ENCODE measurements around the gene PRDM5. TPM values are rescaled to one million over a fixed set of nuclear protein-coding genes. Genes with fewer than 3 reads are reported as not detected.

Gene PRDM5
- total RNA-seq, 2 experiments from 2014 or later: 0.14 to 0.22 TPM

- Mint-ChIP-seq H3K27ac (no peak overlapping the region), H3K36me3 (ENCODE audit: low read depth) (no peaks in the 10 kb centered on the region), H3K4me1 (ENCODE audit: low read depth) (no peaks in the 10 kb centered on the region), H3K4me3 (no peak overlapping the region), H3K27me3 (no peaks in the 10 kb centered on the region), H3K9me3 (no peaks in the 10 kb centered on the region)
- H3K4me1 ChIP-seq (ENCODE audit: insufficient read depth, low read length): no peaks in the 10 kb centered on the region
- H3K27ac ChIP-seq (ENCODE audit: low read depth in 1 of 2, low read length in 2 of 2): no peak overlapping the region
- H3K9me3 ChIP-seq (ENCODE audit: control insufficient read depth in 1 of 2, insufficient read depth in 1 of 2, low read length in 2 of 2): no peaks in the 10 kb centered on the region
- TF ChIP-seq CTCF (IDR thresholded peaks at IDR 0.05): no peak
- DNase-seq (no peak), ATAC-seq (ENCODE audit: poor library complexity) (no peak)
- ChIA-PET POLR2A (no interaction called here), CTCF (no interaction called here)
- no peak overlapping the region for H3K4me3 ChIP-seq (ENCODE audit: low read length)
- intact Hi-C loops (cut with DNase I, micrococcal nuclease): no loop called here
- H3K27me3 ChIP-seq (ENCODE audit: control insufficient read depth in 1 of 2, insufficient read depth in 2 of 2, low read length in 2 of 2): no peaks in the 10 kb centered on the region
- no peaks in the 10 kb centered on the region for H3K36me3 ChIP-seq (ENCODE audit: insufficient read depth, low read length)
Observed at GRCh38 chr4:120821977-120822376, 100.5 kb downstream of the PRDM5 start.

- H3K27me3 ChIP-seq (ENCODE audit: control insufficient read depth in 1 of 2, insufficient read depth in 2 of 2, low read length in 2 of 2): no peaks in the 10 kb centered on the region
- H3K9me3 ChIP-seq (ENCODE audit: control insufficient read depth in 1 of 2, insufficient read depth in 1 of 2, low read length in 2 of 2): no peaks in the 10 kb centered on the region
- CTCF ChIA-PET: no interaction called here
- no peak overlapping the region for H3K4me3 ChIP-seq (ENCODE audit: low read length)
- POLR2A ChIA-PET: no interaction called here
- Mint-ChIP-seq H3K27me3 (no peaks in the 10 kb centered on the region), H3K4me3 (no peak overlapping the region), H3K36me3 (ENCODE audit: low read depth) (no peaks in the 10 kb centered on the region), H3K27ac (no peak overlapping the region), H3K9me3 (no peaks in the 10 kb centered on the region), H3K4me1 (ENCODE audit: low read depth) (no peaks in the 10 kb centered on the region)
- H3K27ac ChIP-seq (ENCODE audit: low read depth in 1 of 2, low read length in 2 of 2): no peak overlapping the region
- no peaks in the 10 kb centered on the region for H3K4me1 ChIP-seq (ENCODE audit: insufficient read depth, low read length)
- ATAC-seq (ENCODE audit: poor library complexity): no peak
- intact Hi-C loops (cut with DNase I, micrococcal nuclease): no loop called here
- no peak for TF ChIP-seq CTCF (IDR thresholded peaks at IDR 0.05)
- no peaks in the 10 kb centered on the region for H3K36me3 ChIP-seq (ENCODE audit: insufficient read depth, low read length)
- DNase-seq: no peak
Observed at GRCh38 chr4:120821029-120821428, 101.5 kb downstream of the PRDM5 start.

- CTCF ChIA-PET: no interaction called here
- DNase-seq (no peak), ATAC-seq (ENCODE audit: poor library complexity) (no peak)
- Mint-ChIP-seq H3K27me3 (no peaks in the 10 kb centered on the region), H3K4me1 (ENCODE audit: low read depth) (no peaks in the 10 kb centered on the region), H3K36me3 (ENCODE audit: low read depth) (no peaks in the 10 kb centered on the region), H3K27ac (no peak overlapping the region), H3K4me3 (no peak overlapping the region), H3K9me3 (no peaks in the 10 kb centered on the region)
- Histone ChIP-seq H3K4me3 (ENCODE audit: low read length) (no peak overlapping the region), H3K9me3 (ENCODE audit: control insufficient read depth in 1 of 2, insufficient read depth in 1 of 2, low read length in 2 of 2) (no peaks in the 10 kb centered on the region), H3K4me1 (ENCODE audit: insufficient read depth, low read length) (no peaks in the 10 kb centered on the region), H3K27me3 (ENCODE audit: control insufficient read depth in 1 of 2, insufficient read depth in 2 of 2, low read length in 2 of 2) (no peaks in the 10 kb centered on the region), H3K36me3 (ENCODE audit: insufficient read depth, low read length) (no peaks in the 10 kb centered on the region), H3K27ac (ENCODE audit: low read depth in 1 of 2, low read length in 2 of 2) (no peak overlapping the region)
- intact Hi-C loops (cut with DNase I, micrococcal nuclease): no loop called here
- POLR2A ChIA-PET: no interaction called here
- TF ChIP-seq CTCF (IDR thresholded peaks at IDR 0.05): no peak
Observed at GRCh38 chr4:120819805-120820437, 102.6 kb downstream of the PRDM5 start.

Data from CD4-positive, alpha-beta T cell (primary cell).